ENCODE data around the gene INPP5J.
"Not testable (repeated sequence)": the region's sequence is repeated elsewhere in the genome, so short reads cannot be mapped to it uniquely, and the experiment has no call there.

- TF ChIP-seq CTCF (optimal IDR thresholded peaks at IDR 0.05 in 1 of 3, IDR thresholded peaks at IDR 0.05 in 1 of 3, conservative IDR thresholded peaks at IDR 0.05 in 1 of 3; ENCODE audit: extremely low read depth in 1 of 3, insufficient read depth in 2 of 3, low read length in 3 of 3); EZH2 (IDR thresholded peaks at IDR 0.05; ENCODE audit: low read length): not testable (repeated sequence)
Measured at GRCh38 chr22:31112547-31113091, 10.1 kb upstream of the INPP5J start.

Data from keratinocyte (primary cell).